Endometrial microvascular endothelial cells (primary cell): ENCODE results near the gene SOWAHB. TPM values are rescaled to one million over a fixed set of nuclear protein-coding genes. Genes with fewer than 3 reads are reported as not detected.

Source experiments
- in situ Hi-C: cut with HindIII; loops from 2 replicates; pipeline ENCODE4 v1.10.0; 2017; ENCODE audit warnings: low sequenced_read_pairs, low pct_unique_long_range_greater_than_20kb; ENCODE audit errors: inconsistent ontology term
- total RNA-seq: library from RNA; depleted of rRNA; stranded (reverse); fragments of >200 nt; gene quantifications from one replicate; pipeline ENCODE4 v1.2.3, GENCODE V29; 2015; ENCODE audit errors: inconsistent ontology term

The SOWAHB gene, protein sequence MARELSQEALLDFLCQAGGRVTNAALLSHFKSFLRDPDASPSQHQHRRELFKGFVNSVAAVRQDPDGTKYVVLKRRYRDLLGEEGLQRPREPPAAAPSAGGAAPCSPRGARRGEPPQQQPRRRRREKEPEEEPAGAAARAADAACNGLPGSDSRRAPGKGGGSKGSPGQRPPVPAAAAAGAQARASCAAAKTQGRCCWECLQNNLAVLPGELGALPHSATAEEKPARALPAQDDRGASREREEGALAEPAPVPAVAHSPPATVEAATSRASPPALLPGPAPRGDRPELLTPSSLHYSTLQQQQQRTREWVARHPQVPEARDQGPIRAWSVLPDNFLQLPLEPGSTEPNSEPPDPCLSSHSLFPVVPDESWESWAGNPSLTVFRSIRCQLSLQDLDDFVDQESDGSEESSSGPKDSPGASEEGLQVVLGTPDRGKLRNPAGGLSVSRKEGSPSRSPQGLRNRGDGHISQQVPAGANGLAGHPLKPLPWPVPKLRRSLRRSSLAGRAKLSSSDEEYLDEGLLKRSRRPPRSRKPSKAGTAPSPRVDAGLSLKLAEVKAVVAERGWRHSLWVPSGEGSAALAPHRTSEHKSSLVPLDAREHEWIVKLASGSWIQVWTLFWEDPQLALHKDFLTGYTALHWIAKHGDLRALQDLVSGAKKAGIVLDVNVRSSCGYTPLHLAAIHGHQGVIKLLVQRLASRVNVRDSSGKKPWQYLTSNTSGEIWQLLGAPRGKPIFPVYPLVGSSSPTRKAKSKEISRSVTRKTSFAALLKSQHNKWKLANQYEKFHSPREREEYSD
- total RNA-seq: not detected

DNA sequence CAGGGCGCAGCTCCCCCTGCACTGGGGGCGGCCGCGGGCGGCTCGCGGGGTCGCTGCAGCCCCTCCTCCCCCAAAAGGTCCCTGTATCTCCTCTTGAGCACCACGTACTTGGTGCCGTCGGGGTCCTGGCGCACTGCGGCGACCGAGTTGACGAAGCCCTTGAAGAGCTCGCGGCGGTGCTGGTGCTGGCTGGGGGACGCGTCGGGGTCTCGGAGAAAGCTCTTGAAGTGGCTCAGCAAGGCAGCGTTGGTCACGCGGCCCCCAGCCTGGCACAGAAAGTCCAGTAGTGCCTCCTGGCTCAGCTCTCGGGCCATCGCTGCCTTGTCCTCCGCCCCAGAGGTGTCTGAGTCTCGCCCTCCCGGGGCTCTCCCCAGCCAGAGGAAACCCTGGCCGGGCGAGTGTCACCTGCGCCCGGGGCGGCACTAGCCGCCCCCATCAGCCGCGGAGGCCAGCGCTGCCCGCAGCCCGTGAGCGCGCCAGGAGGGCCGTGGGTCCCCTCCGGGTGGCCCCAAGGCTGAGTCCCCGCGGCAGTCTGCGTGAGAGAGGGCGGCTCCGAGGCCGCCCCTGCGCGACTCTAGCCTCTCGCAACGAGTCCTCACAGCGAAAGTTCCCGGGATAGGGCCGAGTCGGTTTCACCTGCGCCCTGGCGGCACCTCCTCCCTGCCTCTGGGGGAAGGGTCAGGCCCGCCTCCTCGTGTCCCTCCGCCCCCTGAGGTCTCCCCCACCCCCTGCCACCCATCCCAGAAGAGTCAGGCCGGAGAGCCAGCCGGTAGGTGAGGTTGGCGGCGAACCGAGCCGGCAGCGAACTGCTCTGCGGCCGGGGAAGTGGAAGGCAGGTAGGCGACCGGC lies at the start of gene SOWAHB:
TSS of gene SOWAHB (minus strand) at position 609 of the 849 bp plus-strand sequence. CDS start at position 314, 295 bp downstream.
- in situ Hi-C loops: no loop called here

DNA sequence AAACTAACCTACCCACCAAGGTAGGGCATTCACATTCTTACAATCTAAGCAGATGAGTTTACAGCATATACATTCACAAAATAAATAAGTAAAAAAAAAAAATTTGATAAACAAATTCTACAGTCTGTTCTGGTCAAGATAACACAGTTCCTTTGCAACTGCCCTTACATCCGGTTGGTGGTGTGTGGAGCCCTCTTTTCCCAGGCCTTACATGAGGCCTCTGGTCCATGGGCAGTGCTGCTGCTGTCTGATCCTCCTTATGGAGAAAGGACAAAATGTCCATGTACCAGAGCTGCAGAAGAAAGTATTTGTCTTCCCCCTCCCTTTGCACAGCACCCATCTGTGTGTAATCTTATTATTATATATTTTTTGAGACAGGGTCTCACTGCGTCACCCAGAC lies 49.4 kb upstream of the SOWAHB start:
- in situ Hi-C loops: no loop called here

DNA sequence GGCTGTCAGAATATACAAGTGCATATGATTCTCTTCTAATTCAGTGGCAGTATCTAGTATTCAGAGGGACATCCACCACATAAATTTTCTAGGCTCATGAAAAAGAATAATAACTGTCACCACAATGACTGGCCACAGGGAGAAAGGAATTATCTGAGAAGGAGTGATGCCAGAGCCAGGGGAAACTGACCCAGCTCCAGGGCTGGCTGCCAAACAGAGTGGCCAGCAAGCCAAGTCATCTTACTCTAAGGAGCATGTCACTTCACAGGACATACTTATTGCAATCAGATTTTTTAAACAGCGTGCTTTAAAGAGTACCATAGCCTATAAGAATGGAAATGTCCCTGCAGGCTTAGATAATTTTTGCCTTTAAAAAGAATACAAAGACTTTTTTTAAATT lies 45.8 kb upstream of the SOWAHB start:
- in situ Hi-C loops: no loop called here

DNA sequence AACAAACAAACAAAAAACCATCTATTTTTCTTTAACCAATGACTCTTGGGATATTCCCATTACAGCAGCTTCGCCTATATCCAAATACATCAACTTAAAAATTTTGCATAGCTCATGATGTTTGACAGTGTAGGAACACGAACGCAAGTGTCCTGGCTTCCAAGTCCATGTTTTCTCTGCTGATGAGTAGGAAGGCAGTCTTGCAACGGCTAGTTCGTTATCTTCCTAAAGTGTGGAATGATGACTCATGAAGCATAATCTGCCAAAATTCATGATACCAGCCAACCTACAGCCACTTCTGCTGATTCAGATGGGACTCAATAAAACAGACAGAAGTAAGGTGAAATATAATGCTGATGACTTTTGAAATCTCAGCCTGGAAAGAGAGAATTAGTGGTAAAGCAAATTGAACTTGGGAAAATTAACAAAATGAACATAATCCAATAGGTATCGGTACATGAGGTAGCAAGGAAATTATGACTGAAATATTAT lies 45.2 kb upstream of the SOWAHB start:
- in situ Hi-C loops: no loop called here

DNA sequence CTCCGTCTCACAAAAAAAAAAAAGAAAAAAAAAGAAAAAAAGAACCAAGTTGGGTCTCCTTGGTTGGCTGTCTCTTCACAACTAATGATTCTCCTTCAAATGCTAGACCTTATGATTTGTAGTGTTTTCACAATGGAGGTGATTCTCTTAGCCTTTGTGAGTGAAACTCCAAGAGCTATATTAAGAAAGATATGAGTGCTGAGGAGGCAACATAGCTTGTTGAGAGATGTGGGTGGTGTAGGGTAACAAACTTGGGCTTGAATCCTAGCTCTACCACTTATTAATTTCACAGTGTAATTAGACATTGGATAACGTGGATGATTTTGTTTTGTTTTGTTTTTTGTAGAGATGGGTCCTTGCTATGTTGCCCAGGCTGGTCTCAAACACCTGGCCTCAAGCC lies 41.2 kb upstream of the SOWAHB start:
- in situ Hi-C loops: no loop called here

DNA sequence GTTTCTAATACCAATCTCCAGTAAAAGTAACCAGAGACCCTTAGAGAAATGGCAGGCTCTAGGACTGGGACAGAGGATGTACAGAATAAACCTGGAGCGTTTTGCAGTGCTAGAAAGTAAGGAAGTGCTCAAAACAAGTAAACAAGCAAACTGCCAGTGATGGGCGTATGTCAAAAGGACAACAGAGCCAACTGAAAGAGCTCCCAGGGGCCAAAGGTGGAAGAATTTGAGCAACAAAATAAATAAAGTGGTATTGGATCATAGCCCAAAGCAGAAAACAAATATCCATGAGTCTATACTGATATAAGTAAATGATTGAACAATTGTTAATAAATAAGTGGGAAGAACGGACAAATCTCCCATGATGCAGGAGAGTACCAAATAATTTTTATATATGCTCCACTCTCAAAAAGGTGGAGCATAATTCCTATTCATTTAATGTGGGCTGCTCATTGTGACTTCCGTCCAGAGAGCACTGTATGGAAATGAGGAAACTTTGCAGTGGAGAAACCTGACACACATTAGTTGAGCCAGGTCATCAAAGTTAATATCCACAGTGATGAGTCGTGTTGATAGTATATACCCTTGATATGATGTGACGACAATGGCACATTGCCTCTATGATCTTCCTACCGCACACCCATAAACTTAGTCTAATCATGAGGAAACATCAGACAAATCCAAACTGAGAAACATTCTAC lies 33.8 kb upstream of the SOWAHB start:
- in situ Hi-C loops: no loop called here

DNA sequence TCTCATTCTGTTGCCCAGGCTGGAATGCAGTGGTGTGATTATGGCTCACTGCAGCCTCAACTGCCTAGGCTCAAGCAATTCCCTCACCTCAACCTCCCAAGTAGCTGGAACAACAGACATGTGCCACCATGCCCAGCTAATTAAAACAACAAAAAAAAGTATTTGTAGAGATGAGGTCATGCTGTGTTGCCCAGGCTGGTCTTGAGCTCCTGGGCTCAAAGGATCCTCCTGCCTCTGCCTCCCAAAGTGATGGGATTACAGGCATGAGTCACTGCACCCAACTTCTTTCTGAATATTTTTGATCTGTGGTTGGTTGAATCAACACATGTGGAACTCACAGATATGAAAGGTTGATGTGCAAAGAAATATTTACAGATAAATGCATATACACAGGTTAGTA lies 33.1 kb upstream of the SOWAHB start:
- in situ Hi-C loops: no loop called here

DNA sequence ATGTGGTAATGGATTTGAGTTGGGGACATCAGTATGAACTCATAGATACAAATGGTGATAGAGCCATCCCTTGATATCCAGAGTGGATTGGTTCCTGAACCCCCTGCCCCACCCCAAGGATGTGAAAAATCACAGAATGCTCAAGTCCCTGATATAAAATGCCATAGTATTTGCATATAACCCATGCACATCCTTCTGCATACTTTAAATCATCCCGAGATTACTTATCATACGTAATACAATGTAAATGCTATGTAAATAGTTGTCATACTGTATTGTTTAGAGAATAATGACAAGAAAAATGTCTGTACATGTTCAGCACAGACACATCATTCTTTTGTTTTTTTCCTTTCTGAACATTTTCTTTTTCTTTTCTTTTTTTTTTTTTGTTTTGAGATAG lies 32.7 kb upstream of the SOWAHB start:
- in situ Hi-C loops: no loop called here

DNA sequence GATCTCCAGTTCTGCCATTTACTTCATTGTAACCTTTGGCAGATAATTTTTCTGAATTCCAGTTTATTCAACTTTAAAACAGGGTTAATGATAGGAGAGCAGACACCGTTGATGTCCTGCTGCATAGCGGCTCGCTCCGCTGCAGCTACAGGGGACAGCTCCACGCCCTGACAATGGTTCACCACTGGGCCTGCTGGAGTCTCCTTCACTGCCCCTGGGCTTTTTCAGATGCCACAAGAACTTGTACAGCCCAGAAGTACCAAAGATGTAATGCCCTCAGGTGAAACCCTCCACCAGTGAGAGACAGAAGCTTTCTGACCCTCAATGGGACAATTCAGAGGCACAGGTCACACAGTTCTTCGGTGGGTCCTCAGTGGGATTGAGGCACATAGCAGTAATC lies 28.9 kb upstream of the SOWAHB start:
- in situ Hi-C loops: no loop called here

DNA sequence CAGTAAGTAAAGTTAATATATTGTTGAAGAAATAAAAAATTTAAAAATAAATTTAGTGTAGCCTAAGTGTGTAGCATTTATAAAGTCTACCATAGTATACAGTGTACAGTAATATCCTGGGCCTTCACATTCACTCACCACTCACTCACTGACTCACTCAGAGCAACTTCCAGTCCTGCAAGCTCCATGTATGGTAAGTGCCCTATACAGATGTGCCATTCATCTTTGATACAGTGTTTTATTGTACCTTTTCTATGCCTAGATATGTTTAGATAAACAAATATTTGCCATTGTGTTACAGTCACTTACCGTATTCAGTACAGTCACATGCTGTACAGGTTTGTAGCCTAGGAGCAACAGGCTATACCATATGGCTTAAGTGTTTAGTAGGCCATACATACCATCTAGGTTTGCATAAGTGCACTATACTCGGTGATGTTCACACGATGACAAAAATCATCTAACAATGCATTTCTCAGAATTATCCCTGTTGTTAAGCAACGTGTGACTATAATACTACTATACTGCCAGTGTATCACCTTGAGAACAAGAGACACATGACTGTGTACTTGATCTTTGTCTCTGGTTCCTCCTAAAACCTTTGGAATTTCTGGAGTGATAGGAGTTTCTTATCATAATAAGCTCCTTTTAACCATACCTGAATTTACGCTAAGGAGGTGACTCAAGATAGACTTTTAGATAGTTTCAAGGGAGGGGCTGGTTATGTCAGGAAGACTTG lies 25.8 kb upstream of the SOWAHB start:
- in situ Hi-C loops: no loop called here

DNA sequence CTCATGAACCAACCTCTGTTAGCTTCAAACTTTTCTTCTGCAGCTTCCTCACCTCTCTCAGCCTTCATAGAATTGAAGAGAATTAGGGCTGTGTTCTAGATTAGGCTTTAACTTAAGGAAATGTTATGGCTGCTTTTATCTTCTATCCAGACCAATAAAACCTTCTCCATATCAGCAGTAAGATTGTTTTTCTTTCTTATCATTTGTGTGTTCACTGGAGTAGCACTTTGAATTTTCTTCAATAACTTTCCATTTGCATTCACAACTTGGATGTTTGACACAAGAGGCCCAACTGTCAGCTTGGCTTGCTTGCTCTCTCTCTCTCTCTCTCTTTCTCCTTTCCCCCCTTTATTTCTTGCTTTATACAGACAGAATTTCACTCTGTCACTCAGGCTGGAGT lies 22.8 kb upstream of the SOWAHB start:
- in situ Hi-C loops: no loop called here

DNA sequence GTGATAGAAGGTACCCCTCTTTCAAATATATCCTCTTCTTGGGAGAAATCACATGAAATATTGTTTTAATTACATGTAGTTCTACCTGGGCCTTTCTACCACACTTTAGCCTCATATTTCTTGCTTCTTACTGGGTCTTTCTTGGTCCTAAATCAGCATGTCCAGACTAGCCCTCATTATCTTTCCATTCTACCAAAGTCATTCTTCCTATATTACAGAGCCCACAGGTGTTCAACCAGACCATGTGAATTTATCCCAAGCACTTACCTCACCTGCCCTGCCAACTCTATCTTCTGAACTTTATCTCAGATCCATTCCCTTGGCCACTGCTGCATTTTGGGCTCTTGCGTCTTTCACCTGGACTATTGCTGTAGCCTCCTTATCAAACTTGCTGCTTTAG lies 11.8 kb upstream of the SOWAHB start:
- in situ Hi-C loops: no loop called here

DNA sequence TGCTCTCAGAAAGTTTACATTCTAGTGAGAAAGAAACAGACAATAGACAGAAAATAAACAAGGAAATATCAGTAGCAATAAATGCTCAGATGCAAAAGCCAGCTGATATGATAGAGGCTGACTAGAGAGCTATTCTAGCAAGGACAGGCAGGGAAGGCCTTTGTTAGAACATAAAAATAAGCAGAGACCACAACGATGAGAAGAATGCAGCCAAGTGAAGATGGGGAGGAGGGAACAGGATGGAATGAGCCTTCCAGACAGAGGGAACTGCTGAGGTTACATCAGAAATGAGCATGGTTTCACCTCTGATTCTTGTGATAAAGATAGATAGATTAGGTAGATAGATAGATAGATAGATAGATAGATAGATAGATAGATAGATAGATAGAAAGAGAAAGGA lies 7.6 kb upstream of the SOWAHB start:
- in situ Hi-C loops: no loop called here

DNA sequence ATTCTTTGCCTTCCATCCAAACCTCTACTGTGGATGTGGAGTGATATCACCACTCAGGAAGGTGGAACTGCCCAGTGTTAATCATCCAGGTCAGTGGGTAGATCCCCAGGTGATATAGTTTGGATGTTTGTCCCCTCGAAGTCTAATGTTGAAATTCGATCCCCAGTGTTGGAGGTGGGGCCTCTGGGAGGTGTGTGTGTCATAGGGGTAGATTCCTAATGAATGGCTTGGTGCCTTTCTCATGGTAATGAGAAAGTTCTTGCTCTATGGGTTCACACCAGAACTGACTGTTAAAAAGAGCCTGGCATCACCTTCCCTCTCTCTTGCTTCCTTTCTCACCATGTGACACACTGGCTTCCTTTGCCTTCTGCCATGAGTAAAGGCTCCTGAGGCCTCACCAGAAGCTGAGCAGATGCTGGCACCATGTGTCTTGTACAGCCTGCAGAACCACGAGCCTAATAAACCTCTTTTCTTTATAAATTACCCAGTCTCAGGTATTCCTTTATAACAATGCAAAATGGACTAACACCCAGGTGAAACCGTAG lies 6.8 kb upstream of the SOWAHB start:
- in situ Hi-C loops: no loop called here

DNA sequence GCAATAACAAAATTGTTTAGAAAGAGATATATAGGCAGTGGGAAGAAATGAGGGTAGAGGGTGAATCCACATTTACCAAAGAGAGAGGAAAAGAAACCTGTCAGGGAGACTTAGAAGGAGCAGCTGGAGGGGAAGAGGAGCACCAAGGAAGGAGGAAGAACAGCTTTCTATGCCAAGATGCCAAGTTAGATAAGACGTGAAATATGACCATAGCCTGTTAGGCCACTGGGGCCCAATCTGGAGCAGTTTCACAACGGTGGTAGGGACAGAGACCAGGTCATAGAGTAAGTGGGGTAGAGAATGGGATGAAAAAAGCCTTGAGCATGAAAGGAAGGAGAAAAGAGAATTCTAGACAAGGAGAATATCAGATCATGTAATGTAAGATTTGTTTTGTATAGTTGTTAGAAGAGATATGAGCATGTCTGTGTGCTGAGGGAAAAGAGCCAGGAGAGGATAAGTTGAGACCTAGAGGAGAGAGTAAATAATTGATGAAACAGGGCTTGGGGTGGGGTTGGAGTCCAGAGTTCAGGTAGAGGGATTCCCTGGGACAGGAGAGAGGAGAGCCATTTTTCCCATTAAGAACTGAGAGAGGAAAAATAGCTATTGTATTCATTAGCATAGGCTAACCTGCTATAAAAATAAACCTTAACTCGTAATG lies 4.4 kb upstream of the SOWAHB start:
- in situ Hi-C loops: no loop called here

DNA sequence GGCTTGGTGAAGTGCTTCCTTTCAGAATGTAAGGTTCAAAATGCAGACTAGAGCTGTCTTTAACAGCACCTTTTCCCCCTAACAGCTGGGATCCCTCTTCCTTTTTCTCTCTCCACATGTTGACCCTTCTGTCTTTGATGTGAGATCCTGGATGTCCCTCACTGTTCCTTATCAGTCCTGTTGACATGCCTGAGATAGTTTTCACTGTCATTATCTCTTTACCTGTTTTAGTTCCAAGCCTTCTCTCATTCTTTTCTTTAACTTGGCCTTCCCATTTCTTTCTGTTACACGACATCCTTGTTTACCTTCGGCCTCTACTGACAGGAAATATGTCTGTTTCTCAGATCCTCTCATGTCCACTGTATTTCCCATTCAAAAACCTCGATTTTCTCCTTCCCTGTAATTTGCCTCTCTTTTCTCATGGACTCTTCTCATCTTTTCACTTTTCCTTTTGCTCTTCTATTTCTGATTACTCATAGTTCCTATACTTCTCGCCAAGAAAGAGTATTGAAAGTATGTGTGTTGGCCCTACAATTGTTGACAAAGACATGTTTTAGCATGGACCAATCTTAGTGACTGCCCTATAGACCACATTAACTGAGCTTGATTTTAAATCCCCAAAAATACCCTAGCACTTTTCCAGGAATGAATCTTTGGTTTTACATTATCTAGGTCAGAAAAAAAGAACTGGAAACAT lies 1.2 kb upstream of the SOWAHB start:
- in situ Hi-C loops: no loop called here

DNA sequence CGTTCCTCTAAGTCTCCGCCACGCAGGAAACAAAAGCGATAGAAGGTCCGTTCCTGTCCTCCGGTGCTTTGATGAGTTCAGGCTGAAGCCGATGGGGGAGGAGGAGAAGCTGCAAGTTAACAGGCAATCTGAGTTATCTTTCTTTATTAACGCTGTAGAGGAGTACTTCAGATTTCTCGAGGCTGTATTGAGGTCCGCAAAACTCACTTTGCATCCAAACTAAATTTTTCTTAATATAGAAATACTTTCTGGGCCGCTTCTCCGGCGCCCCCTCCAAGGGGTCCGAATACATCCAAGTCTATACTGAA lies 395 bp upstream of the SOWAHB start:
- in situ Hi-C loops: no loop called here
